CD4-positive, alpha-beta T cell treated with Interleukin-10 for 1 hour (primary cell): ENCODE measurements around the gene GPR158.

Experiments
- DNase-seq: peaks from one replicate; pipeline ENCODE4 v3.0.0-alpha.2; 2020

GPR158 gene

GRCh38 chr10:25508112-25508815, 333.5 kb downstream of the GPR158 start:
- no peak for DNase-seq

GRCh38 chr10:25509151-25509550, 334.4 kb downstream of the GPR158 start:
- DNase-seq, result no peak

- DNase-seq, result no peak
Observed at GRCh38 chr10:25522294-25522693, 347.5 kb downstream of the GPR158 start.

GRCh38 chr10:25522946-25523608, 348.3 kb downstream of the GPR158 start:
- no peak for DNase-seq

GRCh38 chr10:25530306-25530705, 355.5 kb downstream of the GPR158 start:
- no peak for DNase-seq

- DNase-seq, result no peak
Observed at GRCh38 chr10:25531457-25532061, 356.8 kb downstream of the GPR158 start.

- no peak for DNase-seq
Observed at GRCh38 chr10:25532213-25532612, 357.4 kb downstream of the GPR158 start.

- no peak for DNase-seq
Observed at GRCh38 chr10:25536027-25536426, 361.2 kb downstream of the GPR158 start.

- DNase-seq, result no peak
Observed at GRCh38 chr10:25547382-25547781, 372.6 kb downstream of the GPR158 start.

- DNase-seq, result no peak
Observed at GRCh38 chr10:25552283-25552919, 377.6 kb downstream of the GPR158 start.

GRCh38 chr10:25555865-25556264, 381.1 kb downstream of the GPR158 start:
- no peak for DNase-seq

GRCh38 chr10:25556457-25556856, 381.7 kb downstream of the GPR158 start:
- no peak for DNase-seq

- no peak for DNase-seq
Observed at GRCh38 chr10:25557136-25557535, 382.3 kb downstream of the GPR158 start.

- no peak for DNase-seq
Observed at GRCh38 chr10:25561758-25562157, 387.0 kb downstream of the GPR158 start.

GRCh38 chr10:25562547-25562946, 387.7 kb downstream of the GPR158 start:
- DNase-seq, result no peak

GRCh38 chr10:25564351-25564750, 389.6 kb downstream of the GPR158 start:
- DNase-seq, result no peak

GRCh38 chr10:25565570-25565969, 390.8 kb downstream of the GPR158 start:
- DNase-seq, result no peak

- no peak for DNase-seq
Observed at GRCh38 chr10:25573316-25573715, 398.5 kb downstream of the GPR158 start.

- DNase-seq, result no peak
Observed at GRCh38 chr10:25575343-25575742, 400.5 kb downstream of the GPR158 start.

GRCh38 chr10:25578061-25578460, 403.3 kb downstream of the GPR158 start:
- DNase-seq, result no peak

- no peak for DNase-seq
Observed at GRCh38 chr10:25582961-25583360, 408.2 kb downstream of the GPR158 start.

- no peak for DNase-seq
Observed at GRCh38 chr10:25600651-25601050, 425.9 kb downstream of the GPR158 start.

- no peak for DNase-seq
Observed at GRCh38 chr10:25604591-25604990, 429.8 kb downstream of the GPR158 start.

- no peak for DNase-seq
Observed at GRCh38 chr10:25614652-25615051, 439.9 kb downstream of the GPR158 start.
